Suprapubic skin (tissue), 4 donors: ENCODE measurements around the gene TRPV6.

ENCODE experiments used
- CTCF ChIP-seq, 2 donors: fragments of 200-600 bp in 1 of 2; fragments of 450-650 bp in 1 of 2; sonication (generic) in 1 of 2; IDR thresholded peaks; one replicate each; pipeline ENCODE4 v1.5.1; 2016 to 2019; ENCODE audit warnings: antibody characterized with exemption in 2 of 2, mild to moderate bottlenecking in 1 of 2, moderate library complexity in 1 of 2
- EP300 ChIP-seq: sonication (generic); formaldehyde crosslinking; IDR thresholded peaks from one replicate; pipeline ENCODE4 v1.6.1; 2017; ENCODE audit warnings: antibody characterized with exemption
- POLR2A ChIP-seq, 2 donors: fragments of 450-650 bp; IDR thresholded peaks; one replicate each; pipeline ENCODE4 v1.6.1; 2017; ENCODE audit warnings: antibody characterized with exemption in 2 of 2, mild to moderate bottlenecking in 2 of 2, moderate library complexity in 2 of 2
- POLR2AphosphoS5 ChIP-seq, 3 donors: sonication (generic); formaldehyde crosslinking; IDR thresholded peaks; one replicate each; pipeline ENCODE4 v1.6.1; 2017; ENCODE audit warnings: antibody characterized with exemption in 3 of 3

- no peak for TF ChIP-seq CTCF (IDR thresholded peaks at IDR 0.05)
- no peak for TF ChIP-seq POLR2AphosphoS5 (IDR thresholded peaks at IDR 0.05)
- no peak for TF ChIP-seq EP300
- TF ChIP-seq POLR2A (IDR thresholded peaks at IDR 0.05), result no peak
Measured at GRCh38 chr7:142872106-142872675, 13.4 kb downstream of the TRPV6 start.
